Measurements from ENCODE around the gene NDUFS7.

NDUFS7 gene

GRCh38 chr19:1383312-1384084 lies at the start of gene NDUFS7:
NDUFS7 (plus strand) TSS chr19:1383907; CDS start chr19:1383927, 20 bp downstream.
- DNase-seq = peak; percentile 15

GRCh38 chr19:1336079-1336684 lies 47.5 kb upstream of the NDUFS7 start:
- no peak for DNase-seq

GRCh38 chr19:1340681-1341469 lies 42.8 kb upstream of the NDUFS7 start:
- DNase-seq = no peak

GRCh38 chr19:1343041-1343440 lies 40.7 kb upstream of the NDUFS7 start:
- DNase-seq = no peak

- DNase-seq = no peak
These were observed 34.5 kb upstream of the NDUFS7 start for GRCh38 chr19:1349211-1349610.

GRCh38 chr19:1350867-1351266 lies 32.8 kb upstream of the NDUFS7 start:
- DNase-seq = no peak

GRCh38 chr19:1351381-1351851 lies 32.3 kb upstream of the NDUFS7 start:
- DNase-seq = no peak

- DNase-seq = no peak
These were observed 30.6 kb upstream of the NDUFS7 start for GRCh38 chr19:1353144-1353543.

- no peak for DNase-seq
These were observed 28.6 kb upstream of the NDUFS7 start for GRCh38 chr19:1354970-1355567.

- DNase-seq = no peak
These were observed 27.9 kb upstream of the NDUFS7 start for GRCh38 chr19:1355568-1356507.

GRCh38 chr19:1356508-1356865 lies 27.2 kb upstream of the NDUFS7 start:
- DNase-seq = no peak

- DNase-seq = no peak
These were observed 26.1 kb upstream of the NDUFS7 start for GRCh38 chr19:1357531-1358109.

- DNase-seq = no peak
These were observed 23.4 kb upstream of the NDUFS7 start for GRCh38 chr19:1360126-1360817.

- DNase-seq = no peak
These were observed 22.8 kb upstream of the NDUFS7 start for GRCh38 chr19:1360818-1361461.

GRCh38 chr19:1361601-1362386 lies 21.9 kb upstream of the NDUFS7 start:
- DNase-seq = no peak

GRCh38 chr19:1362387-1363257 lies 21.1 kb upstream of the NDUFS7 start:
- DNase-seq = no peak

- no peak for DNase-seq
These were observed 20.1 kb upstream of the NDUFS7 start for GRCh38 chr19:1363599-1363998.

GRCh38 chr19:1364070-1364704 lies 19.5 kb upstream of the NDUFS7 start:
- no peak for DNase-seq
